PC-3 (cell line): ENCODE results near the gene UCKL1. TPM values are rescaled to one million over a fixed set of nuclear protein-coding genes. Genes with fewer than 3 reads are reported as not detected.

Experiments
- ATAC-seq: fragments of 200-7000 bp; cut with Tn5 transposase; 2 replicates; pipeline ENCODE4 v1.9.1; 2020; ENCODE audit warnings: mild to moderate bottlenecking, moderate library complexity
- BruUV-seq: library from RNA; stranded (reverse); fragments of 400-500 nt; replicated peaks from 2 replicates; lab custom pipeline; 2021; lab: Mats Ljungman, UMichigan
- CTCF ChIA-PET: fragments of 300-600 bp; sonication (Branson Sonifier 250); formaldehyde crosslinking; loops from one replicate; lab custom pipeline; 2022; ENCODE audit warnings: antibody characterized with exemption; lab: Charles Lee
- POLR2A ChIA-PET: fragments of 300-600 bp; sonication (Branson Sonifier 250); formaldehyde crosslinking; loops from one replicate; lab custom pipeline; 2022; ENCODE audit warnings: antibody characterized with exemption; ENCODE audit not compliant: unreplicated experiment; lab: Charles Lee
- DNase-seq: peaks from one replicate; pipeline ENCODE4 v3.0.0-alpha.2; 2015
- H2AFZ ChIP-seq: fragments of 300-600 bp; sonication (generic); 2 replicates; pipeline ENCODE4 v1.6.0; 2016; ENCODE audit warnings: antibody characterized with exemption, low read length
- H3F3A ChIP-seq: fragments of 300-600 bp; sonication (generic); one replicate; pipeline ENCODE4 v1.6.0; 2017; ENCODE audit warnings: antibody characterized with exemption, low read length, control low read depth, mild to moderate bottlenecking; ENCODE audit not compliant: unreplicated experiment
- H3K27ac ChIP-seq: fragments of 300-600 bp; sonication (generic); 2 replicates; pipeline ENCODE4 v1.5.1; 2016; ENCODE audit warnings: mild to moderate bottlenecking, low read length
- H3K27me3 ChIP-seq: fragments of 300-600 bp; sonication (generic); 2 replicates; pipeline ENCODE4 v1.6.1; 2016; ENCODE audit warnings: low read length, mixed read lengths
- H3K36me3 ChIP-seq: fragments of 300-600 bp; sonication (generic); 2 replicates; pipeline ENCODE4 v1.6.1; 2016; ENCODE audit warnings: low read depth, mixed run types, low read length, mixed read lengths
- H3K4me1 ChIP-seq: fragments of 300-600 bp; sonication (generic); 2 replicates; pipeline ENCODE4 v1.5.1; 2016; ENCODE audit warnings: low read length; ENCODE audit not compliant: insufficient read depth
- H3K4me2 ChIP-seq: fragments of 300-600 bp; sonication (generic); 2 replicates; pipeline ENCODE4 v1.6.0; 2016; ENCODE audit warnings: low read length
- H3K4me3 ChIP-seq: fragments of 300-600 bp; sonication (generic); 2 replicates; pipeline ENCODE4 v1.5.1; 2016; ENCODE audit warnings: mild to moderate bottlenecking, low read length, mixed read lengths
- H3K79me2 ChIP-seq: fragments of 300-600 bp; sonication (generic); 2 replicates; pipeline ENCODE4 v1.6.1; 2017; ENCODE audit warnings: low read length, mixed read lengths
- H3K9ac ChIP-seq: fragments of 300-600 bp; sonication (generic); 2 replicates; pipeline ENCODE4 v1.6.0; 2016; ENCODE audit warnings: mild to moderate bottlenecking, low read length
- H3K9me2 ChIP-seq: fragments of 300-600 bp; sonication (generic); replicated peaks from 2 replicates; pipeline ENCODE4 v1.6.1; 2016; ENCODE audit warnings: mixed run types, low read length, mixed read lengths
- H3K9me3 ChIP-seq: fragments of 300-600 bp; sonication (generic); 2 replicates; pipeline ENCODE4 v1.6.1; 2016; ENCODE audit warnings: low read length, mixed read lengths
- H4K20me1 ChIP-seq: fragments of 300-600 bp; sonication (generic); 2 replicates; pipeline ENCODE4 v1.6.1; 2016; ENCODE audit warnings: low read length, mixed read lengths
- EZH2 ChIP-seq: fragments of 300-600 bp; sonication (generic); IDR thresholded peaks from one replicate; pipeline ENCODE4 v1.6.1; 2017; ENCODE audit warnings: antibody characterized with exemption, mild to moderate bottlenecking, low read length; ENCODE audit not compliant: unreplicated experiment
- EZH2phosphoT487 ChIP-seq: fragments of 300-600 bp; sonication (generic); IDR thresholded peaks from 2 replicates; pipeline ENCODE4 v1.6.1; 2018; ENCODE audit warnings: mild to moderate bottlenecking, antibody characterized with exemption, low read length, borderline replicate concordance
- intact Hi-C: fragments of 100-400 bp; cut with micrococcal nuclease; formaldehyde crosslinking; loops from 2 replicates; pipeline ENCODE4 v1.9.0; 2023
- total RNA-seq: library from RNA; depleted of rRNA; stranded (reverse); fragments of >200 nt; gene quantifications from 2 replicates; pipeline ENCODE4 v1.2.3, GENCODE V29; 2014
- TF ChIP-seq, protein P1 (sequence below): fragments of 300-600 bp; sonication (generic); conservative IDR thresholded peaks from 2 replicates; pipeline ENCODE4 v1.5.1; 2017; ENCODE audit warnings: antibody characterized with exemption, low read depth, mild to moderate bottlenecking, low read length

UCKL1 gene
- total RNA-seq, 1 experiment from 2014 or later, result 37.2 TPM

- H3K4me1 ChIP-seq, result peaks cover 4% of the 10 kb centered on the region; the same call in 1 of the 2 replicates
- ATAC-seq (no peak), DNase-seq (no peak)
- H3F3A ChIP-seq, result peaks cover 9% of the 10 kb centered on the region
- no peak overlapping the region for H3K9ac ChIP-seq
- intact Hi-C loops, result no loop called here
- POLR2A ChIA-PET, result no interaction called here
- H3K79me2 ChIP-seq, result peaks cover 26% of the 10 kb centered on the region
- no peaks in the 10 kb centered on the region for H3K9me2 ChIP-seq
- H3K4me3 ChIP-seq, result no peak overlapping the region
- peaks cover 30% of the 10 kb centered on the region for H4K20me1 ChIP-seq
- CTCF ChIA-PET, result no interaction called here
- peaks cover 23% of the 10 kb centered on the region for H3K36me3 ChIP-seq
- BruUV-seq, result no TSS peak
- H3K4me2 ChIP-seq, result no peak overlapping the region
- H3K27ac ChIP-seq, result no peak overlapping the region
- TF ChIP-seq, protein P1, sequence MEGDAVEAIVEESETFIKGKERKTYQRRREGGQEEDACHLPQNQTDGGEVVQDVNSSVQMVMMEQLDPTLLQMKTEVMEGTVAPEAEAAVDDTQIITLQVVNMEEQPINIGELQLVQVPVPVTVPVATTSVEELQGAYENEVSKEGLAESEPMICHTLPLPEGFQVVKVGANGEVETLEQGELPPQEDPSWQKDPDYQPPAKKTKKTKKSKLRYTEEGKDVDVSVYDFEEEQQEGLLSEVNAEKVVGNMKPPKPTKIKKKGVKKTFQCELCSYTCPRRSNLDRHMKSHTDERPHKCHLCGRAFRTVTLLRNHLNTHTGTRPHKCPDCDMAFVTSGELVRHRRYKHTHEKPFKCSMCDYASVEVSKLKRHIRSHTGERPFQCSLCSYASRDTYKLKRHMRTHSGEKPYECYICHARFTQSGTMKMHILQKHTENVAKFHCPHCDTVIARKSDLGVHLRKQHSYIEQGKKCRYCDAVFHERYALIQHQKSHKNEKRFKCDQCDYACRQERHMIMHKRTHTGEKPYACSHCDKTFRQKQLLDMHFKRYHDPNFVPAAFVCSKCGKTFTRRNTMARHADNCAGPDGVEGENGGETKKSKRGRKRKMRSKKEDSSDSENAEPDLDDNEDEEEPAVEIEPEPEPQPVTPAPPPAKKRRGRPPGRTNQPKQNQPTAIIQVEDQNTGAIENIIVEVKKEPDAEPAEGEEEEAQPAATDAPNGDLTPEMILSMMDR, result no peak
- TF ChIP-seq EZH2phosphoT487 (no peak), EZH2 (no peak)
- H2AFZ ChIP-seq, result no peak overlapping the region
- no peaks in the 10 kb centered on the region for H3K27me3 ChIP-seq
- H3K9me3 ChIP-seq, result no peaks in the 10 kb centered on the region
Measured at GRCh38 chr20:63942969-63943807, 13.0 kb downstream of the UCKL1 start.

GRCh38 chr20:63942250-63942951, 13.8 kb downstream of the UCKL1 start:
- no peak overlapping the region for H3K9ac ChIP-seq
- POLR2A ChIA-PET, result no interaction called here
- ATAC-seq, result no peak

More at GRCh38 chr20:63942250-63942951, 13.8 kb downstream of the UCKL1 start:
- Histone ChIP-seq H3K27me3 (no peaks in the 10 kb centered on the region), H3K36me3 (peaks cover 23% of the 10 kb centered on the region), H3F3A (peaks cover 9% of the 10 kb centered on the region), H3K27ac (no peak overlapping the region), H2AFZ (no peak overlapping the region), H3K9me3 (no peaks in the 10 kb centered on the region), H3K4me1 (peaks cover 4% of the 10 kb centered on the region; the same call in 1 of the 2 replicates), H4K20me1 (peaks cover 22% of the 10 kb centered on the region), H3K4me2 (no peak overlapping the region), H3K4me3 (no peak overlapping the region), H3K9me2 (no peaks in the 10 kb centered on the region), H3K79me2 (peaks cover 18% of the 10 kb centered on the region)
- TF ChIP-seq, protein P1, result no peak
- no peak for TF ChIP-seq EZH2phosphoT487
- DNase-seq, result no peak
- CTCF ChIA-PET, result no interaction called here
- intact Hi-C loops, result no loop called here
- no TSS peak for BruUV-seq
